GM10248 (cell line): ENCODE measurements around the gene CTSO.

ENCODE experiments used
- CTCF ChIA-PET: fragments of 300-600 bp; sonication (Branson Sonifier 250); formaldehyde crosslinking; extraction: SDS; loops from one replicate; lab custom pipeline; 2021; ENCODE audit warnings: antibody characterized with exemption; lab: Yijun Ruan, JAX
- POLR2A ChIA-PET: fragments of 350-650 bp; sonication (Branson Sonifier 250); formaldehyde crosslinking; extraction: SDS; loops from one replicate; lab custom pipeline; 2020; ENCODE audit warnings: antibody characterized with exemption; lab: Yijun Ruan, JAX
- DNase-seq: peaks from one replicate; pipeline ENCODE4 v3.0.0; 2012; ENCODE audit errors: extremely low spot score
- TF ChIP-seq, protein P1 (sequence below): IDR thresholded peaks from 2 replicates; pipeline ENCODE4 v1.5.1; 2012; ENCODE audit warnings: mild to moderate bottlenecking, low read depth; ENCODE audit errors: extremely low read depth, missing control alignments, control extremely low read depth

The CTSO gene

DNA sequence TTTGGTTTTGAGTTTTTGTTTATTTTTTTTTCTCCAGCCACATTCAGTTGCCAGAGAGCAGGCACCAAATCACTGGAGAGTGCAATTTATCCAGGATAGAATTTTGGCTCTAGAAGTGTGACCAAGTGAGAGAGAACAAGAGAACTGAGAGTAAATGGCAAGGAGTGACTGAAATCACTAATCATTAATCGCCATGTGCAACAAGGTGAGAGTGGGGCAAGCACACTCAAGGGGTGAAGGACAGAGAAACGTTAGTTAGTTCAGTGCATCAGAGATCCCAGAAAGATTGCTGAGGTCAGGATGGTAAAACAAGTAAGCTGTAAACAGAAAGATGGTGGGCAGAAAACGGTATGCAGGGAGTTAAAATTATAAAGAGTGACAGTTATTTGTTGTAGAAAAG is 69.8 kb downstream of the CTSO start:
- no peak for DNase-seq
- ChIA-PET POLR2A (no interaction called here), CTCF (no interaction called here)
- TF ChIP-seq, protein P1, sequence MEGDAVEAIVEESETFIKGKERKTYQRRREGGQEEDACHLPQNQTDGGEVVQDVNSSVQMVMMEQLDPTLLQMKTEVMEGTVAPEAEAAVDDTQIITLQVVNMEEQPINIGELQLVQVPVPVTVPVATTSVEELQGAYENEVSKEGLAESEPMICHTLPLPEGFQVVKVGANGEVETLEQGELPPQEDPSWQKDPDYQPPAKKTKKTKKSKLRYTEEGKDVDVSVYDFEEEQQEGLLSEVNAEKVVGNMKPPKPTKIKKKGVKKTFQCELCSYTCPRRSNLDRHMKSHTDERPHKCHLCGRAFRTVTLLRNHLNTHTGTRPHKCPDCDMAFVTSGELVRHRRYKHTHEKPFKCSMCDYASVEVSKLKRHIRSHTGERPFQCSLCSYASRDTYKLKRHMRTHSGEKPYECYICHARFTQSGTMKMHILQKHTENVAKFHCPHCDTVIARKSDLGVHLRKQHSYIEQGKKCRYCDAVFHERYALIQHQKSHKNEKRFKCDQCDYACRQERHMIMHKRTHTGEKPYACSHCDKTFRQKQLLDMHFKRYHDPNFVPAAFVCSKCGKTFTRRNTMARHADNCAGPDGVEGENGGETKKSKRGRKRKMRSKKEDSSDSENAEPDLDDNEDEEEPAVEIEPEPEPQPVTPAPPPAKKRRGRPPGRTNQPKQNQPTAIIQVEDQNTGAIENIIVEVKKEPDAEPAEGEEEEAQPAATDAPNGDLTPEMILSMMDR: no peak

DNA sequence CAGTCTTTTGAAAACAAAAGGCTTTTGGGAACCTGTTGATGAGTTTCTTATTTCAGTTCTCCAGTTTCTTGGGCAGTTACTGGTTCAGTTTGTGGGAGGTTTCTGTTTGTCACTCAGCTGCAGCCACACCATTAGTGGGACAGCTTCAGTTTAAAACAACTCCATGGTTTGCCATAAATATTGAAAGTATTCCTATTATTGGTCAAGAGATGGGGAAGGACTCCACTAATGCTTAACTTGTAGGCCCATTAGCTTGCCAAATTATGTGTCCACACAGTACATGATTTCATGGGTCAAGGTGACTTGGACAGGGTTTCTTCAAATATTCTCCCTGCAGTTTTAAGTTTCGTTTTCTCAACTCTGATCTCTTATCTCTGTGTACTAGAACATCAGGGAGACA is 72.1 kb downstream of the CTSO start:
- ChIA-PET CTCF (interaction anchor here (1.6 kb wide), 2 partner anchors 9 to 27 kb away, joined by 4 to 5 read pairs; no protein-coding TSS in a partner anchor), POLR2A (no interaction called here)
- TF ChIP-seq, protein P1: no peak
- peak; percentile 16 for DNase-seq

DNA sequence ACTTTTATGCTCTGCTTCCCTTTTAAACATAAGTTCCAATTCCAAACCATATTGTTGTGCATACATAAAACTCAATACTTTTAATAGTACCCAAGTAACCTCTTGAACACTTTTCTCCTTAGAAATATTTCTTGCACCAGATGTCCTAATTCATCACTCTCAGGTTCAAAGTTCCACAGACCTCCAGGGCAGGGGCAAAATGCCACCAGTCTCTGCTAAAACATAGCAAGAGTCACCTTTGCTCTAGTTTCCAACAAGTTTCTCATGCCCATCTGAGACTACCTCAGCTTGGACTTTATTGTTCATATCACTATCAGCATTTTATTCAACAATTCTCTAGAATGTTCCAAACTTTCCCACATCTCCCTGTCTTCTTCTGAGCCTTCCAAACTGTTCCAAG is 73.9 kb downstream of the CTSO start:
- CTCF ChIA-PET: interaction anchor here (2.6 kb wide), 1 partner anchor 11 kb away, joined by 7 read pairs; no protein-coding TSS in a partner anchor
- no peak for DNase-seq

DNA sequence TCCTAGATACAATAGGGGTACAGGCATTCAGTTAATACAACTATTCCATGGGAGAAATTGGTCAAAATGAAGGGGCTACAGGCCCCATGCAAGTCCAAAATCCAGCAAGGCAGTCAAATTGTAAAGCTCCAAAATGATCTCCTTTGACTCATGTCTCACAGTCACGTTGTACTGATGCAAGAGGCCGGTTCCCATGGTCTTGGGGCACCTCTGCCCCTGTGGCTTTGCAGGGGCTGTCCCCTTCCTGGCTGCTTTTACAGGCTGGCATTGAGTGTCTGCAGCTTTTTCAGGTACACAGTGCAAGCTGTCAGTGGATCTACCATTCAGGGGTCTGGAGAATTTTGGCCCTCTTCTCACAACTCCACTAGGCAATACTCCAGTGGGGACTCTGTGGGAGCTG is 75.1 kb downstream of the CTSO start:
- TF ChIP-seq, protein P1: no peak
- ChIA-PET CTCF (interaction anchor here (2.6 kb wide), 1 partner anchor 10 kb away, joined by 7 read pairs; no protein-coding TSS in a partner anchor), POLR2A (no interaction called here)
- no peak for DNase-seq

More for the DNA sequence above, 73.9 kb downstream of the CTSO start:
- POLR2A ChIA-PET: no interaction called here
- TF ChIP-seq, protein P1: no peak

DNA sequence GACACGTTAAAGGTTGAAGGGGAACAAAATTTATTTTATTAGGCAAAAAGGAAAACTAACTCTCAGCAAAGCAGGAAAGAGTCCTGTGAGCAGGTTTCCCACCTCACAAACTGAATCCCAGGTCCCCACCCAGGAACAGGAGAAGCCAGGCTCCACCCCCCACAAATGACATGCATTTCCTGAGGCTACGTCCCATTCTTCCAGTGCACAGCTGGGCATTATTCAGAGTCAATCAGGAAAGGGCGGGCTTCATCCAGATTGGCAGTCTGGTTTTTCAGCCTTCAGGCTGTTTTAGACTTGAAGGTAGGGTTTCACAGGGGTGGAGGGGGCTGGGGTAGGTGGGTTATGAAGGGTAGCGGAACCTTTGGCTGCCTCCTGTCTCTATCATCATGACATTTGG is 75.7 kb downstream of the CTSO start:
- DNase-seq: no peak
- ChIA-PET CTCF (interaction anchor here (1.1 to 2.6 kb wide), 2 partner anchors 9 to 12 kb away, joined by 3 to 7 read pairs; no protein-coding TSS in a partner anchor), POLR2A (no interaction called here)
- TF ChIP-seq, protein P1: no peak

DNA sequence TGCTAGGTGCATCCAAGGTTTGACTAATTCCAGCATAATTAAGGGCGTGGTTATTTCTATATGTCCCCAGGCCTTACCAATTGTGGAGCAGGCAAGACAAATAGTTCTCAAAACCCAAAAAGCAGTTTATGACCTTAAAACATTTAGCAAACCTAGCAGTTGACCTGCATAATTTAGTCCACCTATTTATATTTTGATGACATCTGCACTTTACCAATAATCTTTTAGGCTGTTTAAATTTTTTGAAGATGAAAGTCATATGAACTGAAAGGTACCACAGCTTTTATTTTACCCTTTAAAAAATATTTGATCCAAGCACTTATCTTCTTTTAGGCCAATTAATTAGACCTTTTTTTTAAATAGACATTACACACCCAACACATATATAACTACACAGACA is 77.8 kb downstream of the CTSO start:
- ChIA-PET POLR2A (no interaction called here), CTCF (interaction anchor here (1.9 kb wide), 1 partner anchor 11 kb away, joined by 3 read pairs; no protein-coding TSS in a partner anchor)
- DNase-seq: no peak
- TF ChIP-seq, protein P1: no peak
